AG04450 (cell line): Measurements from ENCODE around the gene MBOAT1. TPM values are rescaled to one million over a fixed set of nuclear protein-coding genes. Genes with fewer than 3 reads are reported as not detected.

Experiments
- CTCF ChIA-PET: fragments of 300-600, 350-600 bp; formaldehyde crosslinking; extraction: SDS; loops from one replicate; lab custom pipeline; 2022; ENCODE audit warnings: antibody characterized with exemption, inconsistent platforms; lab: Charles Lee
- POLR2A ChIA-PET: fragments of 350-600 bp; formaldehyde crosslinking; extraction: SDS; loops from one replicate; lab custom pipeline; 2021; ENCODE audit warnings: antibody characterized with exemption, inconsistent platforms; lab: Yijun Ruan, JAX
- DNase-seq: peaks from one replicate; pipeline ENCODE4 v3.0.0-alpha.2; 2011; ENCODE audit warnings: low read depth, low spot score
- H3K27ac ChIP-seq: one replicate; pipeline ENCODE4 v1.5.1; 2012; ENCODE audit warnings: low read depth, low read length, control low read depth
- H3K27me3 ChIP-seq: one replicate; pipeline ENCODE4 v1.6.0; 2012; ENCODE audit warnings: low read length; ENCODE audit not compliant: control insufficient read depth, insufficient read depth
- H3K4me3 ChIP-seq: 2 replicates; pipeline ENCODE4 v1.5.1; 2011; ENCODE audit warnings: mild to moderate bottlenecking, low read depth, low read length, control low read depth
- H3K9me3 ChIP-seq: 2 replicates; pipeline ENCODE4 v1.5.1; 2012; ENCODE audit warnings: low read length; ENCODE audit not compliant: control insufficient read depth, insufficient read depth
- polyA plus RNA-seq: library from polyadenylated mRNA; depleted of rRNA; stranded (reverse); fragments of >200 nt; gene quantifications from 2 replicates; pipeline ENCODE4 v1.2.3, GENCODE V29; 2011
- TF ChIP-seq, protein P1 (sequence below): IDR thresholded peaks from 2 replicates; pipeline ENCODE4 v1.5.1; 2011; ENCODE audit warnings: low read depth, low read length, control low read depth, inconsistent platforms

The MBOAT1 gene
- polyA plus RNA-seq, 1 experiment, result 2.1 TPM

- no peaks in the 10 kb centered on the region for H3K9me3 ChIP-seq
- TF ChIP-seq, protein P1, sequence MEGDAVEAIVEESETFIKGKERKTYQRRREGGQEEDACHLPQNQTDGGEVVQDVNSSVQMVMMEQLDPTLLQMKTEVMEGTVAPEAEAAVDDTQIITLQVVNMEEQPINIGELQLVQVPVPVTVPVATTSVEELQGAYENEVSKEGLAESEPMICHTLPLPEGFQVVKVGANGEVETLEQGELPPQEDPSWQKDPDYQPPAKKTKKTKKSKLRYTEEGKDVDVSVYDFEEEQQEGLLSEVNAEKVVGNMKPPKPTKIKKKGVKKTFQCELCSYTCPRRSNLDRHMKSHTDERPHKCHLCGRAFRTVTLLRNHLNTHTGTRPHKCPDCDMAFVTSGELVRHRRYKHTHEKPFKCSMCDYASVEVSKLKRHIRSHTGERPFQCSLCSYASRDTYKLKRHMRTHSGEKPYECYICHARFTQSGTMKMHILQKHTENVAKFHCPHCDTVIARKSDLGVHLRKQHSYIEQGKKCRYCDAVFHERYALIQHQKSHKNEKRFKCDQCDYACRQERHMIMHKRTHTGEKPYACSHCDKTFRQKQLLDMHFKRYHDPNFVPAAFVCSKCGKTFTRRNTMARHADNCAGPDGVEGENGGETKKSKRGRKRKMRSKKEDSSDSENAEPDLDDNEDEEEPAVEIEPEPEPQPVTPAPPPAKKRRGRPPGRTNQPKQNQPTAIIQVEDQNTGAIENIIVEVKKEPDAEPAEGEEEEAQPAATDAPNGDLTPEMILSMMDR, result no peak
- no peak for DNase-seq
- ChIA-PET CTCF (interaction anchor here (0.6 to 1.5 kb wide), 2 partner anchors 31 to 1071 kb away, joined by 3 to 4 read pairs; no protein-coding TSS in a partner anchor), POLR2A (interaction anchor here (0.6 kb wide), 1 partner anchor 77 kb away, joined by 3 read pairs; no protein-coding TSS in a partner anchor)
- H3K27me3 ChIP-seq, result no peaks in the 10 kb centered on the region
- no peak overlapping the region for H3K27ac ChIP-seq
- no peak overlapping the region for H3K4me3 ChIP-seq
These were observed 150.3 kb downstream of the MBOAT1 start for GRCh38 chr6:20061952-20062351.

DNA sequence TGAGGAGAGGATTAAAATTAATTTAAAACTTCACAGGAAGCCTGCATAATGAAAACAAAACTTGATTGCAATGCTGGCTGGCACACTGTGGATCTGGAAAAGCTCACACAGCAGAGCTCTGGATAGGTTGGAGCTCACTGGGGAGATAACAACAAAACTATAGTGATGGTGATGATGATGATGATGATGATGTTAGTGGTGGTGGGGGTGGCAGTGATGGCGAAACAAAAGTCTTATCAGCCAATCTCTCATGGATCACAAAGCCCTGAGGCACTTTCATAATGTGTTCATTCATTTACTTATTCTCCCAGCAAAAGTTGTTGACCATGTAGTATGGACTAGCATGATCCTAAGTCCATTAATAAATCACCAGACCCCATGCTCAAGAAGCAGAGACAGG is 152.0 kb downstream of the MBOAT1 start:
- ChIA-PET CTCF (interaction anchor here (0.7 to 1.6 kb wide), 3 partner anchors 1062 to 1466 kb away, joined by 3 to 4 read pairs (median 3); no protein-coding TSS in a partner anchor), POLR2A (no interaction called here)
- DNase-seq, result no peak

DNA sequence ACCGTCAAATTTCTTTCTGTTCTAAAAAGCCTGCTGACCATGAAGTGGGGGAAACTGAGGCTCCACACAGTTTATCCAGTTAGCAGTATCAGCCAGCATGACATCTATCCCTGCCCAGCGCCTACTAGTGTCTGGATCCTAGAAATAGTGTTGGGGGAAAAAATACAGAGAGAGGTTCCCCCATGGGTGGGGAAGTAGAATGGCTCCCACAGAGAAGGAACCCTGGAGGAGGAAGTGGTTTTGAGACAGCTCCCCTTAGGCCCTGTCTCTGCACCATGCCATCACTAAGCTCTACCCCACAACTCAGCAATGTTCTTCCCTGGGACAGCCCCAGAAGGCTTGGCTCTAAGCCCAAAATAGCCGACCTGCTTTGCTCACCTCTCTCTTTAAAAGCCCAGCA is 153.4 kb downstream of the MBOAT1 start:
- Histone ChIP-seq H3K4me3 (no peak overlapping the region), H3K27ac (no peak overlapping the region), H3K27me3 (no peaks in the 10 kb centered on the region), H3K9me3 (no peaks in the 10 kb centered on the region)
- ChIA-PET POLR2A (no interaction called here), CTCF (interaction anchor here (0.7 to 1.6 kb wide), 3 partner anchors 1034 to 1464 kb away, joined by 3 to 5 read pairs (median 4); no protein-coding TSS in a partner anchor)
- TF ChIP-seq, protein P1, result no peak
- DNase-seq, result no peak

More for the DNA sequence above, 152.0 kb downstream of the MBOAT1 start:
- H3K27ac ChIP-seq, result no peak overlapping the region
- no peaks in the 10 kb centered on the region for H3K9me3 ChIP-seq
- no peak overlapping the region for H3K4me3 ChIP-seq
- TF ChIP-seq, protein P1, result no peak
- H3K27me3 ChIP-seq, result no peaks in the 10 kb centered on the region

DNA sequence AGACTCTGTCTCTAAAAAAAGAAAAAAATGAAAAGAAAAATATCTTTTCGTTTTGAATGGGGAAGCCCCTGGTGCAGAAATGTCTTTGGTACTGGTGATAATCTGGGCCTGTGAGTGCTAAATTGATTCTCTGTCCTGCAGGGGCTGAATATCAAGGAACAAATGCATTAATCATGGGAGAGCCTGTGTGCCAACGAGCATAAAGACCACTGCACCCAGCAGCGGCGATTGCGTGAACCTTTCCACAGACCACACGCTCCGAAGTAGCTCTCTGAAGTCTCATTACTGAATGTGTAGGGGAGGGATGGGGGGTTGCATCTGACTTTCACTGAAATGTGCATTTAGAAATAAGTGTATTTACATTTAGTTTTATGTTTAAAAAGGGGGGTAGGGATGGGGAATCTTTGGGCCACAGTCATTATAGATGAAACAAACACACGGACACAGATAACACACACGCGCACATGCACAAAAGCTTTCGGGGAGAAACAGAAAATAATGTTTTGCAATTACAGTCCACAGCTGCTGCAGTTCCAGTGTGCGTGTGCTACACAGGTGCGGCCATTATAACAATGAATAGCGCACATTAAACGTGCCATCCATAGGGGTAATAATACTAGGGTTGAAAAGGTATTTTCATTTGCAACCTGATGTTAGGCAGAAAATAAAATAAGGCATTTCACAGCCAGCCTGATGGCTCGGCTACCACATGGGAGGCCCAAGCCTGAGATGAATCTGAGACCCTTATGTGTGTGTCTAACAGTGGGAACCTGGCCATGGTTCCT is 154.0 kb downstream of the MBOAT1 start:
- TF ChIP-seq, protein P1, result no peak
- no peaks in the 10 kb centered on the region for H3K9me3 ChIP-seq
- ChIA-PET CTCF (interaction anchor here (1.2 kb wide), 1 partner anchor 1033 kb away, joined by 5 read pairs; no protein-coding TSS in a partner anchor), POLR2A (no interaction called here)
- H3K27ac ChIP-seq, result no peak overlapping the region
- no peaks in the 10 kb centered on the region for H3K27me3 ChIP-seq
- DNase-seq, result no peak
- H3K4me3 ChIP-seq, result no peak overlapping the region
